Activated naive CD8-positive, alpha-beta T cell treated with anti-CD3 and anti-CD28 coated beads, Interleukin-2, amount 50 U/mL, for 24 hours (primary cell): ENCODE measurements around the gene TBC1D30.
A peak's percentile ranks its signal among the peaks of the same experiment; 100 is the strongest.
"Not testable (repeated sequence)": the region's sequence is repeated elsewhere in the genome, so short reads cannot be mapped to it uniquely, and the experiment has no call there.

Experiments used
- ATAC-seq: fragments of 150-1000 bp; cut with Tn5 transposase; one replicate; pipeline ENCODE4 v1.10.0; 2021
- DNase-seq: peaks from one replicate; pipeline ENCODE4 v3.0.0; 2021
- H3K27ac Mint-ChIP-seq: one replicate; pipeline ENCODE4 v1.8.0; 2021; ENCODE audit warnings: mild to moderate bottlenecking, mixed read lengths
- H3K27me3 Mint-ChIP-seq: one replicate; pipeline ENCODE4 v1.8.0; 2021; ENCODE audit warnings: mixed read lengths
- H3K36me3 Mint-ChIP-seq: one replicate; pipeline ENCODE4 v1.8.0; 2021; ENCODE audit warnings: low read depth, mixed read lengths
- H3K4me1 Mint-ChIP-seq: one replicate; pipeline ENCODE4 v1.8.0; 2021; ENCODE audit warnings: mixed read lengths
- H3K4me3 Mint-ChIP-seq: one replicate; pipeline ENCODE4 v1.8.0; 2021; ENCODE audit warnings: mild to moderate bottlenecking, moderate library complexity, mixed read lengths
- H3K9me3 Mint-ChIP-seq: one replicate; pipeline ENCODE4 v1.8.0; 2021; ENCODE audit warnings: mixed read lengths

The TBC1D30 gene

GRCh38 chr12:64824500-64825142 lies at the start of gene TBC1D30:
Gene TBC1D30 (plus strand): TSS chr12:64824647. CDS start chr12:64824880, 233 bp downstream.
- Mint-ChIP-seq H3K27ac (no peak within 1 kb of the TSS), H3K4me3 (peak within 1 kb of the TSS; percentile 78), H3K27me3 (peaks cover 56% of the 10 kb centered on the region), H3K36me3 (peaks cover 5% of the 10 kb centered on the region), H3K9me3 (no peaks in the 10 kb centered on the region), H3K4me1 (peaks cover 15% of the 10 kb centered on the region)
- ATAC-seq (peak; percentile 61), DNase-seq (peak; percentile 19)

GRCh38 chr12:64775147-64775736 lies 49.2 kb upstream of the TBC1D30 start:
- not testable (repeated sequence) for H3K4me1 Mint-ChIP-seq, H3K27ac Mint-ChIP-seq, DNase-seq, H3K4me3 Mint-ChIP-seq, ATAC-seq
- peaks cover 39% of the 10 kb centered on the region for H3K9me3 Mint-ChIP-seq
- peaks cover 52% of the 10 kb centered on the region for H3K27me3 Mint-ChIP-seq
- H3K36me3 Mint-ChIP-seq = peaks cover 10% of the 10 kb centered on the region

- Mint-ChIP-seq H3K36me3 (peaks cover 10% of the 10 kb centered on the region), H3K27me3 (peaks cover 82% of the 10 kb centered on the region), H3K9me3 (peaks cover 27% of the 10 kb centered on the region), H3K4me1 (peaks cover 15% of the 10 kb centered on the region), H3K4me3 (peak overlapping the region; percentile 63), H3K27ac (no peak overlapping the region)
- DNase-seq = no peak
- ATAC-seq = no peak
Observed at GRCh38 chr12:64779354-64779974, 45.0 kb upstream of the TBC1D30 start.

GRCh38 chr12:64780132-64780530 lies 44.3 kb upstream of the TBC1D30 start:
- Mint-ChIP-seq H3K27ac (no peak overlapping the region), H3K4me3 (peak overlapping the region; percentile 63), H3K27me3 (peaks cover 83% of the 10 kb centered on the region), H3K36me3 (peaks cover 9% of the 10 kb centered on the region), H3K9me3 (peaks cover 25% of the 10 kb centered on the region), H3K4me1 (peaks cover 15% of the 10 kb centered on the region)
- no peak for DNase-seq
- ATAC-seq = no peak

- H3K36me3 Mint-ChIP-seq = peaks cover 4% of the 10 kb centered on the region
- H3K9me3 Mint-ChIP-seq = peaks cover 19% of the 10 kb centered on the region
- H3K27ac Mint-ChIP-seq = no peak overlapping the region
- peaks cover 80% of the 10 kb centered on the region for H3K27me3 Mint-ChIP-seq
- peak overlapping the region; percentile 74 for H3K4me3 Mint-ChIP-seq
- peak; percentile 16 for DNase-seq
- peak; percentile 60 for ATAC-seq
- H3K4me1 Mint-ChIP-seq = peaks cover 15% of the 10 kb centered on the region
Observed at GRCh38 chr12:64780531-64781279, 43.7 kb upstream of the TBC1D30 start.

- Mint-ChIP-seq H3K4me1 (peaks cover 15% of the 10 kb centered on the region), H3K36me3 (no peaks in the 10 kb centered on the region), H3K4me3 (peak overlapping the region; percentile 74), H3K27me3 (peaks cover 75% of the 10 kb centered on the region), H3K27ac (no peak overlapping the region), H3K9me3 (peaks cover 11% of the 10 kb centered on the region)
- DNase-seq (peak; percentile 6), ATAC-seq (peak; percentile 25)
Observed at GRCh38 chr12:64781280-64782190, 42.9 kb upstream of the TBC1D30 start.

GRCh38 chr12:64782191-64782876 lies 42.1 kb upstream of the TBC1D30 start:
- H3K27ac Mint-ChIP-seq = no peak overlapping the region
- peaks cover 67% of the 10 kb centered on the region for H3K27me3 Mint-ChIP-seq
- peaks cover 3% of the 10 kb centered on the region for H3K9me3 Mint-ChIP-seq
- no peak for DNase-seq
- no peaks in the 10 kb centered on the region for H3K36me3 Mint-ChIP-seq
- H3K4me1 Mint-ChIP-seq = peaks cover 15% of the 10 kb centered on the region
- ATAC-seq = no peak
- peak overlapping the region; percentile 74 for H3K4me3 Mint-ChIP-seq

- Mint-ChIP-seq H3K4me3 (no peak overlapping the region), H3K27me3 (peaks cover 39% of the 10 kb centered on the region), H3K4me1 (peaks cover 12% of the 10 kb centered on the region), H3K27ac (no peak overlapping the region), H3K36me3 (no peaks in the 10 kb centered on the region), H3K9me3 (no peaks in the 10 kb centered on the region)
- no peak for ATAC-seq
- DNase-seq = no peak
Observed at GRCh38 chr12:64785838-64786237, 38.6 kb upstream of the TBC1D30 start.

- Mint-ChIP-seq H3K9me3 (no peaks in the 10 kb centered on the region), H3K4me3 (no peak overlapping the region), H3K4me1 (no peaks in the 10 kb centered on the region), H3K27me3 (peaks cover 8% of the 10 kb centered on the region), H3K27ac (no peak overlapping the region), H3K36me3 (no peaks in the 10 kb centered on the region)
- ATAC-seq = no peak
- no peak for DNase-seq
Observed at GRCh38 chr12:64790166-64790565, 34.3 kb upstream of the TBC1D30 start.

GRCh38 chr12:64791036-64791435 lies 33.4 kb upstream of the TBC1D30 start:
- DNase-seq (no peak), ATAC-seq (no peak)
- Mint-ChIP-seq H3K27ac (no peak overlapping the region), H3K4me3 (no peak overlapping the region), H3K27me3 (peaks cover 2% of the 10 kb centered on the region), H3K36me3 (no peaks in the 10 kb centered on the region), H3K9me3 (no peaks in the 10 kb centered on the region), H3K4me1 (no peaks in the 10 kb centered on the region)

- Mint-ChIP-seq H3K4me3 (no peak overlapping the region), H3K9me3 (no peaks in the 10 kb centered on the region), H3K27me3 (peaks cover 2% of the 10 kb centered on the region), H3K4me1 (no peaks in the 10 kb centered on the region), H3K27ac (no peak overlapping the region), H3K36me3 (no peaks in the 10 kb centered on the region)
- no peak for DNase-seq
- ATAC-seq = no peak
Observed at GRCh38 chr12:64792128-64792527, 32.3 kb upstream of the TBC1D30 start.

GRCh38 chr12:64793610-64794009 lies 30.8 kb upstream of the TBC1D30 start:
- Mint-ChIP-seq H3K4me1 (no peaks in the 10 kb centered on the region), H3K4me3 (no peak overlapping the region), H3K27me3 (peaks cover 4% of the 10 kb centered on the region), H3K27ac (no peak overlapping the region), H3K36me3 (no peaks in the 10 kb centered on the region), H3K9me3 (no peaks in the 10 kb centered on the region)
- ATAC-seq (no peak), DNase-seq (no peak)

GRCh38 chr12:64794305-64794704 lies 30.1 kb upstream of the TBC1D30 start:
- H3K4me1 Mint-ChIP-seq = no peaks in the 10 kb centered on the region
- H3K36me3 Mint-ChIP-seq = no peaks in the 10 kb centered on the region
- no peak overlapping the region for H3K4me3 Mint-ChIP-seq
- no peak for ATAC-seq
- H3K27me3 Mint-ChIP-seq = peaks cover 4% of the 10 kb centered on the region
- no peak for DNase-seq
- no peaks in the 10 kb centered on the region for H3K9me3 Mint-ChIP-seq
- H3K27ac Mint-ChIP-seq = no peak overlapping the region
